ENCODE results near the gene IQGAP2.

Gene IQGAP2

GRCh38 chr5:76546497-76547102, 143.5 kb downstream of the IQGAP2 start:
- TF ChIP-seq GATA3 (IDR thresholded peaks at IDR 0.05; ENCODE audit: low read depth, low read length) (no peak), GATA2 (IDR thresholded peaks at IDR 0.05; ENCODE audit: low read depth, low read length) (no peak)

- TF ChIP-seq GATA2 (IDR thresholded peaks at IDR 0.05; ENCODE audit: low read depth, low read length) (no peak), GATA3 (IDR thresholded peaks at IDR 0.05; ENCODE audit: low read depth, low read length) (no peak)
These were observed 144.3 kb downstream of the IQGAP2 start for GRCh38 chr5:76547242-76547890.

DNA sequence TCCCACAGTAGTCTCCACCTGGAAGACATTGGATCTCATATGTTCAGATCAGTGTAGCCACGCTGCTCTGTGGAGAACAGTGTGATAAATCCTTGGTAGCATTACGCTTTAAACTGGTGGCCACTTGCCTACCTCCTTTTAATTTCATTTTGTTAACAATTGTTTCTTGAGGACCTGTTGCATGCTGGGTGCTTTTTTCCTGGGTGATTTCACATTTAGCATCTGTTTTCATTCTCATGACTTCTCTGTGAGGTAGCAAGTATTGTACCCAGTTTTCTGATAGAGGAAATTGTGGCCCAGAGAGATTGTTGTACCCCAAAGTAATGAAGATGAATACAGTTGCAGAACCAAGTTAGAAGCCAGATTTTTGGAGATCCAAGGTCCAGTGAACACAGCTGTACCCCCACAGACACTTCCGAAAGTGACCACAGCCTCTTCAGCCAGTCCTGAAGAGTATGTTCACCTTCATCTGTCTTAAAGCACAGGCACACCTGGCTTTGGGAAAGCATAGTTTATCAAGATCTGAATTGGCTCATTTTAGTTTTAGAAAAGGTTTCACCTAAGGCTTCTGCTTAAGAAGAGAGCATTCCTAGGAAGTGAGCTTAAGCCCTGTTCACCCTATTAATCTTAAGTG, 144.9 kb downstream of the IQGAP2 start:
- TF ChIP-seq GATA3 (IDR thresholded peaks at IDR 0.05; ENCODE audit: low read depth, low read length) (no peak), GATA2 (IDR thresholded peaks at IDR 0.05; ENCODE audit: low read depth, low read length) (no peak)

- TF ChIP-seq GATA2 (IDR thresholded peaks at IDR 0.05; ENCODE audit: low read depth, low read length) (no peak), GATA3 (IDR thresholded peaks at IDR 0.05; ENCODE audit: low read depth, low read length) (no peak)
These were observed 145.6 kb downstream of the IQGAP2 start for GRCh38 chr5:76548525-76549229.

- no peak for TF ChIP-seq GATA2 (IDR thresholded peaks at IDR 0.05; ENCODE audit: low read depth, low read length)
These were observed 149.5 kb downstream of the IQGAP2 start for GRCh38 chr5:76552546-76552945.

DNA sequence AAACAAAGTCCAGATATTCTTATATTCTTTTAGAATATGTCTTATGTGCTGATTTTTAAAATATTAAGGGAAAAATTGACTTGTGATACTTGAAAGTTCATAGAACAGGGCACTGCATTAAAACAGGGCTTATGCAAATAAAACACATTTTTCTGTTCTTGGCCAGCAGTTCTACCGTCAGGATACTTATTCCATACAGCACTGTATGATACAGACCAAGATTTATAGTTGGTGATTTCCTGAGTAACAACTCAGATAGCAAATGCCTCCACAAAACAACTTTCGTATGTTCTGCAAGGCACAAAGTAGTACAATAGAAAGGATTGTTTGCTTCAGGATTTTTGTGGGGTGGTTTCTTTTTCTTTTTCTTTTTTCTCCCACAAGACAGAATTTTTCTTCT, 150.2 kb downstream of the IQGAP2 start:
- TF ChIP-seq GATA2 (IDR thresholded peaks at IDR 0.05; ENCODE audit: low read depth, low read length) (no peak), GATA3 (IDR thresholded peaks at IDR 0.05; ENCODE audit: low read depth, low read length) (no peak)

GRCh38 chr5:76555114-76555513, 152.0 kb downstream of the IQGAP2 start:
- no peak for TF ChIP-seq GATA2 (IDR thresholded peaks at IDR 0.05; ENCODE audit: low read depth, low read length)
- no peak for TF ChIP-seq GATA3 (IDR thresholded peaks at IDR 0.05; ENCODE audit: low read depth, low read length)

- TF ChIP-seq GATA2 (IDR thresholded peaks at IDR 0.05; ENCODE audit: low read depth, low read length), result no peak
- TF ChIP-seq GATA3 (IDR thresholded peaks at IDR 0.05; ENCODE audit: low read depth, low read length), result no peak
These were observed 152.6 kb downstream of the IQGAP2 start for GRCh38 chr5:76555717-76556116.

GRCh38 chr5:76556511-76557221, 153.6 kb downstream of the IQGAP2 start:
- no peak for TF ChIP-seq GATA2 (IDR thresholded peaks at IDR 0.05; ENCODE audit: low read depth, low read length)
- no peak for TF ChIP-seq GATA3 (IDR thresholded peaks at IDR 0.05; ENCODE audit: low read depth, low read length)

GRCh38 chr5:76560952-76561891, 158.1 kb downstream of the IQGAP2 start:
- TF ChIP-seq GATA3 (IDR thresholded peaks at IDR 0.05; ENCODE audit: low read depth, low read length) (no peak), GATA2 (IDR thresholded peaks at IDR 0.05; ENCODE audit: low read depth, low read length) (no peak)

DNA sequence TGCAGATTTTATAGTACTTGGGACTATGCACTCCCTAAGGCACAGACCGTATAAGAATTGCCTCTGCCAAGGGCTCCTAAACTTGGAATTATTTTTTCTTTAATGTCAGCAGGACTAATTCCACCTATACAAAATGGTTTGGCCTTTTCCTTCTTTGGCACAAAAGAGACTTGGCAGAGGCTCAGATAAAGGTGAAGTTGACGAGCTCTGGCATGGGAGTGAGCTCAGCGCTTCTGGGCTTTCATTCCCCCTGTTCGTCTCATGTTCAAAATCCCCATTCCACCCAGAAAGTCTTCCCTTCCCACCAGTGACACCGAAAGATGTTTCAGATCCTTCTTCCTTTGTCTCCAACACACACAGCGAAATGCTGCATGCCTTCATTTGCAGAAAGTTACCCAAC, 158.9 kb downstream of the IQGAP2 start:
- no peak for TF ChIP-seq GATA3 (IDR thresholded peaks at IDR 0.05; ENCODE audit: low read depth, low read length)
- TF ChIP-seq GATA2 (IDR thresholded peaks at IDR 0.05; ENCODE audit: low read depth, low read length), result no peak

DNA sequence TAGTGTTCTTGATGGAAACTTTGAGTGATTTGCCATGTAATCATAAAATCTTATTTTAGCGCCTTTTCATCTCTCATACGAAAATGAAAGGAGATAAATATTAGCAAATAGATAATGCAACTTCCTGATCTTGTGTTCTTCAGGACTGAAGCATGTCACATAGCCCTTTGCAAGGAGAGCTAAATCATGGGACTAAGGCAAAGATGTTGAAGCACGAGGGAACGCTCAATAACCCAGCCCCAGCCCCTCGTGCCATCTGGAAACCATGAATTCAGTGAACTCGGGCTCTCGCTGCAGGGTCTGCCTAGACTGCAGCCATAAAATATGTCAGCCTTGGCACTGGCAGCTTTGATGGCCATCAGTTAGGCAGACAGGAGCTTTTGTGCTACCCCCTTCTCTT, 161.9 kb downstream of the IQGAP2 start:
- TF ChIP-seq GATA3 (IDR thresholded peaks at IDR 0.05; ENCODE audit: low read depth, low read length), result no peak
- no peak for TF ChIP-seq GATA2 (IDR thresholded peaks at IDR 0.05; ENCODE audit: low read depth, low read length)

- no peak for TF ChIP-seq GATA3 (IDR thresholded peaks at IDR 0.05; ENCODE audit: low read depth, low read length)
- TF ChIP-seq GATA2 (IDR thresholded peaks at IDR 0.05; ENCODE audit: low read depth, low read length), result no peak
These were observed 167.1 kb downstream of the IQGAP2 start for GRCh38 chr5:76570153-76570552.

Data from SH-SY5Y (cell line).